GM18858 (cell line): ENCODE measurements around the gene EIF3I.
"Not testable (repeated sequence)": the region's sequence is repeated elsewhere in the genome, so short reads cannot be mapped to it uniquely, and the experiment has no call there.

Experiments
- ATAC-seq: cut with Tn5 transposase; IDR thresholded peaks from one replicate; pipeline ENCODE4 v1.9.1; 2021; ENCODE audit not compliant: unreplicated experiment

EIF3I gene

DNA sequence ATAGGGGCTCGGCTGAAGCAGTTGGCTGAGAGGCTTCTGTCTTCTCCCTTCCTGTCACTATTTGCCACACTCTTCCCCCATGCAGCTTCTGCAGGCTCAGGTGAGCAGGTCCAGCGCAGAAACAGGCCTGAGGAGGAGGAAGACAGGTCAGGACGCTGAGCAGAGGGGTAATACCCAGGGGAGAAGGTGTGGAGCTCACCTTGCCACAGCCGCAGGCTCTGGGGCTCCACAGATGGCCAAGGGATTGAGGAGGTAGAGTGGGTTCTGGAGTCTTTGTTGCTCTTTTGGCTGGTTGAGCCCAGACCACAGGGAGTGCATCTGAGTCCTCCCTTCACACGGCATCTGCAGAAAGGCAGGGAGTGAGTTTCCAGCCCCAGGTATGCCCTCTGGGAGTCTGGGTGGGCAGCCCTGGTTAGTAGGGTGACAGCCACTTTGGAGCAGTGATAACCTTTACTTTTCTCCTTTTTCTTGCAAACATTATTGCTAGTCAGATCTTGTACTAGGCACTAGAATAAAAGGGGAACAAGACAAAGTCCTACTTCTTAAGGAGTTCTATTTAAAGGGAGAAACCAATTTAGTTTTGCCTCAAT lies 9.7 kb downstream of the EIF3I start:
- no peak for ATAC-seq

- no peak for ATAC-seq
Measured at GRCh38 chr1:32232558-32233304, 10.5 kb downstream of the EIF3I start.

DNA sequence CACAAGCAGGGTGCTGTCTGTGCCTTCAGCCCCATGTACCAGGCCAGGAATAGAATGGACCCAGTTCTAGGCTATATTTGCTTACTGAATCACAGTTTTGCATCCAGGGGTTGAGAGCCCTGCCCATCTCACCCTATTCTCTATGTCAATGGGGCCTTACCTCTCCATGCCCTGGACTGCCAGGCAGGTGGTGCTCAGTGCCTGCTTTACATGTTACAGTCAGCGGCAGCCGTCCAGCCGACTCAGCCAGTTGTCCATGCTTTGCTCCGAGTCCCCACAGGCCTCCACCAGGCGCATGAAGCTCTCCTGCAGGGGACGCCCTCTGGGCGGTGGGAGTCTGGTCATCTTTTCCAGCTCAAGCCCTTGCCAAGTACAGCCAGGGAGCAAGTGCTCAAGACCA lies 12.6 kb downstream of the EIF3I start:
- ATAC-seq, result no peak

GRCh38 chr1:32239337-32239736 lies 17.1 kb downstream of the EIF3I start:
- no peak for ATAC-seq

DNA sequence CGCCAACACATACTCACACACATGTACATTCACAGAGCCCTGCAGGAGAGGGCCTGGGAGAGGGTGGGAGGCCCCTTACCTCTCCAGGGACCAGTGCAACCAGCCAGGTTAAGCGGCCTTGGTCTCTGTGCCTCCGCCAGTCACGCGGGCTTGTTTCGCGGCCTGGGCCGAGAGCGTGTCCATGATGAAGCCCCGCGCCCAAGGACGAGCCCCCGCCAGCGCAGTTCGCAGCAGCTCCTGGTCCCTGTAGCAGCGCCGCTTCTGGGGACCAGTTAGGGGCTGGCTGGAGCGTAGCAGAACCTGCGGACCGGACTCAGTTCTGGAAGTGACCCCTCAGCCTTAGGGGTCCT lies 17.6 kb downstream of the EIF3I start:
- no peak for ATAC-seq

GRCh38 chr1:32240140-32240951 lies 18.1 kb downstream of the EIF3I start:
- no peak for ATAC-seq

- ATAC-seq, result no peak
Measured at GRCh38 chr1:32241001-32241763, 19.0 kb downstream of the EIF3I start.

- ATAC-seq, result no peak
Measured at GRCh38 chr1:32242341-32242851, 20.2 kb downstream of the EIF3I start.

DNA sequence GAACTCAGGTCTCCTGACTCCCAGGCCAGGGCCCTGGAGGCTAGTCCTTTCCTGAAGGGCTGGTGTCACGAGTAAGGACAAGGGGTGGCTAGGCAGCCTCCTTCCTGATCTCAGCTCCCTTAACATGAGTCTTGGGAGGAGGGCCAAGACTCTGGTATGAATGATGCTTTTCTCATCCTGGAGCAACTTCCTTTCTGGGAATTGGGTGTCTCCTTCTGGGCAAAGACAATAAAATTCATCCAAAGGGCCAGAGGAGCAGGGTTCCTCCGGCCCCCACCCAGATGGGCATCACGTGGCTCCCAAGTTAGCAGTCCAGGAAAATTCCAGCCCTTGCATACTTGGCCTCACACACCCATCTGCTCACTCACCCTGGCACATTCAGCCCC lies 24.7 kb downstream of the EIF3I start, which contains the start of gene FAM167B:
Gene FAM167B (plus strand): TSS at position 335 of the 386 bp plus-strand sequence. CDS start 200 bp downstream, outside the sequence.
- no peak for ATAC-seq

GRCh38 chr1:32247452-32247851 lies 25.2 kb downstream of the EIF3I start:
- ATAC-seq, result no peak

GRCh38 chr1:32247983-32248889 lies 26.0 kb downstream of the EIF3I start:
- ATAC-seq, result no peak

GRCh38 chr1:32249831-32250525 lies 27.8 kb downstream of the EIF3I start:
- peak; percentile 41 for ATAC-seq

DNA sequence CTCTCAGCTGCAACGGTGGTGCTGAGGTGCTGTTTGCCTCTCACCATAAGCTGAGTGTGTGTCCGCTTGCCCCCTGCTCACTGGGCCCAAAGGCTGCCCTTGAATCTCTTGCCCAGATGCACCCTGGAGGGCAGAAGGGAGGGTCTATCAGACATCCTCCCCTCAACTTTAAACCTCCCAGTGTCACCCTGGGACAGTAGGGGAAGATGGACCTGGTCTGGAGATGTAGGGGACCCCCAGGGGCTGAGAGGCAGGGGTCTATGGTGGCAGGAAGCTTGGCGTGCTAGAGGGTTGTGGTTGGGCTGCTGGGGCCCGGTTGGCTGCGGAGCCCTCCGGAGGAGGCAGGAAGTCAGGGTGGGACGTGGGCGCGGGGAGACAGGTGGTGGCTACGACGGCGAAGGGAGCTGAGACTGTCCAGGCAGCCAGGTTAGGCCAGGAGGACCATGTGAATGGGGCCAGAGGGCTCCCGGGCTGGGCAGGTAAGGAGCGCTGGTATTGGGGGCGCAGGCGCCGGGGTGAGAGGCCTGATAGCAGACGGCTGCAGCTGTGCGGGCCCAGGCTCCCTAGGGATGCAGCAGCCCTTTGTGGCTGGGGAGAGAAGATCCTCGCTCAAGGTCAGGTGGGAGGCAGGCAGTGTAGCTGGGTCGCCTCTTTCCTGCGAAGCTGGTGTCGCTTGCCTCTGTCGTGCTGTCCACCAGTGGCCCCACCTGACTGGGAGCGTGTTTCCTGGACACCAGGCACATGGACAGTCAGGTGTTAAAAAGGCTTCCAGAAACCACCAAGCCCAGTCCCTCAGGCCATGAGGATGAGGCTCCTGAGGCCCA lies 28.9 kb downstream of the EIF3I start, which contains the start of gene LCK:
Gene LCK (plus strand): TSS at position 373 of the 824 bp plus-strand sequence. CDS start 23,065 bp downstream, outside the sequence.
- ATAC-seq, result no peak

- ATAC-seq, result no peak
Measured at GRCh38 chr1:32255072-32256071, 33.2 kb downstream of the EIF3I start.

DNA sequence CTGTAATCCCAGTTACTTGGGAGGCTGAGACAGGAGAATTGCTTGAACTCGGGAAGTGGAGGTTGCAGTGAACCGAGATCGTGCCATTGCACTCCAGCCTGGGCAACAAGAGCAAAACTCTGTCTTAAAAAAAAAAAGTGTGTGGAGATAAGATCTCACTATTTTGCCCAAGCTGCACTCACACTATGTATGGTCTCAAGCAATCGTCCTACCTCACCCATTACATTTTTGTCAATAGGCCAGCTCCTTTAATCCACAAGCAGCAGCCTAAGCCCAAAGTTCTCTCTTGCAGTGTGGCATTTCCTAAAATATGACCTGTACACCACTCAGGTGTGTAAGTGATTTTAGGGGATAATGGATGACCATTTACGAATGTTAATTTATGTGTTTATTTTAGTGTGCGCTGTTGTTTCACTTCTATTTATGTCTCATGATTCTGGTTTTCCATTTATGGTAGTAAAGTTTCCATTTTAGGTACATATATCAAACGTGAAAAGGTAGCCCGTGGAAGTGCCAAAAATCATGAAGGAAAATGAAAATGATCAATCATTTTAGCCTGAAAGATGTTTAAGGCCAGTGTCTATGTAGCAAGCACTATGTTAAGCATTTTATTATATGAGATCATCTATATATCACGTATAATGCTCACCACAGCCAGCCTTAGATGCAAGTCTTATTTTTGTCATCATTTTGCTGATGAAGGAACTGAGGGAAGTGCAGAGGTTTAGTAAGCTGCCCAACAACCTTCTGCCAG lies 34.4 kb downstream of the EIF3I start:
- ATAC-seq, result no peak

- ATAC-seq, result no peak
Measured at GRCh38 chr1:32257227-32257508, 35.0 kb downstream of the EIF3I start.

DNA sequence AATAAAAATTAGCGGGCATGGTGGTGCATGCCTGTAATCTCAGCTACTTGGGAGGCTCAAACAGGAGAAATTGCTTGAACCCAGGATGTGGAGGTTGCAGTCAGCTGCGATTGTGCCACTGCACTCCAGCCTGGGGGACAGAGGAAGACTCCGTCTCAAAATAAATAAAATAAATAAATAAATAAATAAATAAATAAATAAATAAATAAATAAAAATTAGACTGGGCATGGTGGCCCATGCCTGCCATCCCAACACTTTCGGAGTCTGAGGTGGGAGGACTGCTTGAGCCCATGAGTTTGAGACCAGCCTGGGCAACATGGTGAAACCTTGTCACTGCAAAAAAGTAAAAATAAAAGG lies 41.0 kb downstream of the EIF3I start:
- ATAC-seq, result not testable (repeated sequence)
